Transverse colon (tissue), 4 donors: ENCODE results near the gene NR5A2. TPM values are rescaled to one million over a fixed set of nuclear protein-coding genes. Genes with fewer than 3 reads are reported as not detected.

Experiments used
- DNase-seq: peaks from one replicate; pipeline ENCODE4 v3.0.0-alpha.2; 2019
- H3K27ac ChIP-seq, 4 donors: fragments of 200-600 bp; sonication (generic); 2 replicates each; pipeline ENCODE4 v1.5.1; 2016 to 2018; ENCODE audit warnings: inconsistent platforms in 4 of 4
- H3K27me3 ChIP-seq: fragments of 200-600 bp; sonication (generic); 2 replicates; pipeline ENCODE4 v1.5.1; 2017; ENCODE audit warnings: inconsistent platforms
- H3K36me3 ChIP-seq, 4 donors: fragments of 200-600 bp; sonication (generic); 2 replicates each; pipeline ENCODE4 v1.5.1; 2017 to 2019; ENCODE audit warnings: inconsistent platforms in 4 of 4
- H3K4me1 ChIP-seq, 4 donors: fragments of 200-600 bp; sonication (generic); 2 replicates each; pipeline ENCODE4 v1.5.1; 2017 to 2020; ENCODE audit warnings: inconsistent platforms in 4 of 4
- H3K4me3 ChIP-seq, 4 donors: fragments of 200-600 bp; sonication (generic); 1 replicate in 1 of 4; 2 replicates in 3 of 4; pipeline versions ENCODE4 v1.5.1 to v1.6.1; 2017 to 2019; ENCODE audit warnings: inconsistent platforms in 4 of 4
- H3K9me3 ChIP-seq, 2 donors: fragments of 200-600 bp; sonication (generic); 2 replicates each; pipeline ENCODE4 v1.5.1; 2017 to 2019; ENCODE audit warnings: inconsistent platforms in 2 of 2
- CTCF ChIP-seq, 5 experiments: fragments of 200-600 bp in 3 of 5; fragments of 450-650 bp in 2 of 5; sonication (generic) in 3 of 5; IDR thresholded peaks; 1 replicate in 2 of 5; 2 replicates in 3 of 5; pipeline ENCODE4 v1.5.1; 2016 to 2017; ENCODE audit warnings: antibody characterized with exemption in 5 of 5, inconsistent platforms in 3 of 5, mild to moderate bottlenecking in 2 of 5, moderate library complexity in 1 of 5
- EP300 ChIP-seq: sonication (generic); formaldehyde crosslinking; IDR thresholded peaks from one replicate; pipeline ENCODE4 v1.6.1; 2017; ENCODE audit warnings: antibody characterized with exemption, low read depth
- POLR2A ChIP-seq: fragments of 450-650 bp; IDR thresholded peaks from one replicate; pipeline ENCODE4 v1.6.1; 2016; ENCODE audit warnings: antibody characterized with exemption, mild to moderate bottlenecking, moderate library complexity
- POLR2AphosphoS5 ChIP-seq, 3 donors: sonication (generic); formaldehyde crosslinking; IDR thresholded peaks; one replicate each; pipeline ENCODE4 v1.6.1; 2016; ENCODE audit warnings: antibody characterized with exemption in 3 of 3
- WGBS, 2 donors: methylation state at CpG; one replicate each; pipeline ENCODE4 v1.1.5; 2018; ENCODE audit warnings: low coverage in 1 of 2; 5-methylcytosine and 5-hydroxymethylcytosine counted together
- in situ Hi-C, 4 donors: fragments of 200-750 bp; cut with MboI; loops; one replicate each; pipeline versions ENCODE4 v1.15.0 to v1.15.1; 2017; ENCODE audit warnings: low sequenced_read_pairs in 3 of 4, low pct_ligation_motif_present in 1 of 4, low pct_unique_long_range_greater_than_20kb in 1 of 4
- intact Hi-C: fragments of 100-400 bp; cut with DNase I; formaldehyde crosslinking; loops from one replicate; pipeline ENCODE4 v1.15.1; 2023; ENCODE audit warnings: low total_unique reads
- total RNA-seq, 4 donors: library from RNA; depleted of rRNA; stranded (reverse); fragments of >200 nt; gene quantifications; one replicate each; pipeline ENCODE4 v1.1.0, GENCODE V29; 2016

The NR5A2 gene
- total RNA-seq, 4 donors from 2014 or later: 75.4 to 92.6 (median 85.4) TPM

- no peaks in the 10 kb centered on the region for H3K4me1 ChIP-seq
- TF ChIP-seq POLR2AphosphoS5 (IDR thresholded peaks at IDR 0.05) (no peak), EP300 (no peak), CTCF (IDR thresholded peaks at IDR 0.05) (no peak), POLR2A (no peak)
- no peak overlapping the region for H3K27ac ChIP-seq
- no peak overlapping the region for H3K4me3 ChIP-seq
- H3K9me3 ChIP-seq: no peaks in the 10 kb centered on the region
- intact Hi-C loops (no loop called here), in situ Hi-C loops (no loop called here)
- H3K27me3 ChIP-seq: no peaks in the 10 kb centered on the region
- no peaks in the 10 kb centered on the region for H3K36me3 ChIP-seq
- DNase-seq: no peak
- 83 to 85% methylated on average over 6 to 8 of the region's 8 CpGs for WGBS, 2 donors
Observed at GRCh38 chr1:200194477-200194876, 167.0 kb downstream of the NR5A2 start.

DNA sequence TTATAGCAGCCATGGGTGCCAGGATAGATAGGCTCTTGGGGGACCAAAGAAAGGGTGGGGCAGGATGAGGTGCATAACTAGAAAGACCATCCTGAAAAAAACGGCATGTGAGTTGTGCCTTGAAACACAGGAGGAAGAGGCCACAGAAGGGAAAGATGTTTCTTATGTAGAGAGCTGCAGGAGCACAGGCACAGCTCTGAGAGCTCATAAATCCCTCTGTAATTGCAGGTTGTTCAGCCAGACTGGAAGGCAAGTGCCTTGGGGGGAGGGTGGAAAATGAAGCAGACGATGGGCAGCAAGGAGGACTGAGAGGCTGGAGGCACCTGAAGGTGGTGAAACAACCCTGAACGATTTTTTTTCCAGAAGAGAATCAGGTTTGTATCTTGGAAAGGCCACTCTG lies 170.7 kb downstream of the NR5A2 start:
- no peak overlapping the region for H3K4me3 ChIP-seq
- no peaks in the 10 kb centered on the region for H3K4me1 ChIP-seq
- WGBS, 2 donors: 27 to 31% methylated on average over 3 of the region's 3 CpGs
- no peak for DNase-seq
- in situ Hi-C loops: no loop called here
- H3K36me3 ChIP-seq: no peaks in the 10 kb centered on the region
- intact Hi-C loops: no loop called here
- H3K27ac ChIP-seq: no peak overlapping the region
- TF ChIP-seq POLR2AphosphoS5 (IDR thresholded peaks at IDR 0.05) (no peak), EP300 (no peak), POLR2A (no peak), CTCF (IDR thresholded peaks at IDR 0.05) (no peak)
- no peaks in the 10 kb centered on the region for H3K27me3 ChIP-seq
- no peaks in the 10 kb centered on the region for H3K9me3 ChIP-seq

- DNase-seq: no peak
- intact Hi-C loops: no loop called here
- 63 to 91% methylated on average over 5 of the region's 5 CpGs for WGBS, 2 donors
- no peaks in the 10 kb centered on the region for H3K27me3 ChIP-seq
- no peaks in the 10 kb centered on the region for H3K36me3 ChIP-seq
- H3K9me3 ChIP-seq: no peaks in the 10 kb centered on the region
- H3K4me1 ChIP-seq: no peaks in the 10 kb centered on the region
- TF ChIP-seq POLR2A: no peak
- no peak for TF ChIP-seq CTCF (IDR thresholded peaks at IDR 0.05)
- TF ChIP-seq EP300: no peak
- no peak for TF ChIP-seq POLR2AphosphoS5 (IDR thresholded peaks at IDR 0.05)
- no peak overlapping the region for H3K4me3 ChIP-seq
- no peak overlapping the region for H3K27ac ChIP-seq
- in situ Hi-C loops: no loop called here
Observed at GRCh38 chr1:200205216-200205995, 177.9 kb downstream of the NR5A2 start.

DNA sequence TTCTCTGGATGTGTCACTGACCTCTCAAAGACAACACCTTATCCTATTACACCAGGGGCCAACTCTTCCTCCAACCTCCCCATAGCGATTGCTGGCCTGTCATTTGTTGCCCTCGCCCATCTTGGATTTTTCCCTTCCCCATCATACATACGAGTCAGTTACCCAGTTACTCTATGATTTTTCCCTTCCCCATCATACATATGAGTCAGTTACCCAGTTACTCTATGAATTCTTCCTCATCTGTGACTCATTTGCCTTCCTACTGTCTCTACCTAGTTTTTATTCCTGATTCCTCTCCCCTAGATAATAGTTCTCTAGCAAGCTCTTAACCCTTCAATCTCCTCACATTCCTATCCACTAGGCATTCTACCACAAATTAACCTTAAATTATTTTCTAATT lies 178.8 kb downstream of the NR5A2 start:
- no peaks in the 10 kb centered on the region for H3K36me3 ChIP-seq
- intact Hi-C loops (no loop called here), in situ Hi-C loops (no loop called here)
- no peaks in the 10 kb centered on the region for H3K9me3 ChIP-seq
- TF ChIP-seq POLR2AphosphoS5 (IDR thresholded peaks at IDR 0.05): no peak
- TF ChIP-seq POLR2A: no peak
- no peak for TF ChIP-seq EP300
- no peak for TF ChIP-seq CTCF (IDR thresholded peaks at IDR 0.05)
- no peak for DNase-seq
- H3K4me1 ChIP-seq: no peaks in the 10 kb centered on the region
- no peak overlapping the region for H3K4me3 ChIP-seq
- no peak overlapping the region for H3K27ac ChIP-seq
- WGBS, 2 donors: 83 to 88% methylated on average over 3 of the region's 3 CpGs
- H3K27me3 ChIP-seq: no peaks in the 10 kb centered on the region
